HepG2 (cell line): ENCODE data around the gene NPB. TPM values are rescaled to one million over a fixed set of nuclear protein-coding genes. Genes with fewer than 3 reads are reported as not detected.
A peak's percentile ranks its signal among the peaks of the same experiment; 100 is the strongest.

Experiments
- CBX1 ChIP-seq: IDR thresholded peaks from one replicate; pipeline ENCODE4 v1.6.1; 2016; ENCODE audit warnings: antibody characterized with exemption, low read depth
- GATAD2A ChIP-seq: IDR thresholded peaks from 2 replicates; pipeline ENCODE4 v1.6.1; 2016
- GPN1 ChIP-seq: sonication (generic); formaldehyde crosslinking; IDR thresholded peaks from 2 replicates; pipeline ENCODE4 v1.5.1; 2020; ENCODE audit warnings: missing genetic modification reagents, borderline replicate concordance
- NCOA1 ChIP-seq: sonication (generic); formaldehyde crosslinking; IDR thresholded peaks from 2 replicates; pipeline ENCODE4 v1.9.0; 2021; ENCODE audit warnings: missing genetic modification reagents
- PRPF4 ChIP-seq: fragments of 200-400 bp; formaldehyde crosslinking; IDR thresholded peaks from 2 replicates; pipeline ENCODE4 v1.6.1; 2016; ENCODE audit warnings: low read length, low read depth; ENCODE audit not compliant: poor library complexity, severe bottlenecking
- SETDB1 ChIP-seq: sonication (generic); formaldehyde crosslinking; IDR thresholded peaks from 2 replicates; pipeline ENCODE4 v1.5.1; 2020; ENCODE audit warnings: missing genetic modification reagents, mild to moderate bottlenecking, borderline replicate concordance
- SP1 ChIP-seq, 2 experiments: fragments of 450-650 bp in 1 of 2; sonication (generic) in 1 of 2; formaldehyde crosslinking in 1 of 2; IDR thresholded peaks; 2 replicates each; pipeline versions ENCODE4 v1.4.0 to v1.6.1; 2016 to 2020; ENCODE audit warnings: missing genetic modification reagents in 1 of 2
- TOE1 ChIP-seq: sonication (generic); formaldehyde crosslinking; IDR thresholded peaks from 2 replicates; pipeline ENCODE4 v1.4.0; 2020; ENCODE audit warnings: mild to moderate bottlenecking, missing genetic modification reagents
- ZBTB14 ChIP-seq: sonication (generic); formaldehyde crosslinking; IDR thresholded peaks from 2 replicates; pipeline ENCODE4 v1.4.0; 2020; ENCODE audit warnings: missing genetic modification reagents
- ZNF317 ChIP-seq: sonication (generic); formaldehyde crosslinking; IDR thresholded peaks from 2 replicates; pipeline ENCODE4 v1.5.0; 2020; ENCODE audit warnings: mild to moderate bottlenecking, missing genetic modification reagents
- ZNF615 ChIP-seq: sonication (generic); formaldehyde crosslinking; IDR thresholded peaks from 2 replicates; pipeline ENCODE4 v1.5.0; 2020; ENCODE audit warnings: mild to moderate bottlenecking, missing genetic modification reagents, borderline replicate concordance
- ZNF639 ChIP-seq: conservative IDR thresholded peaks from 2 replicates; pipeline ENCODE4 v1.6.1; 2018; ENCODE audit warnings: missing genetic modification reagents
- polyA plus RNA-seq, 8 experiments: library from polyadenylated mRNA; depleted of rRNA in 3 of 8; stranded (reverse) in 7 of 8; unstranded in 1 of 8; fragments of >200 nt; fragmentation: Illumina TruSeq in 4 of 8; extraction: Trizol in 4 of 8; gene quantifications; 2 replicates each; pipeline versions ENCODE4 v1.2.1 to v1.2.3, GENCODE V29; 2011 to 2016; ENCODE audit warnings: low read depth in 4 of 8, missing spikeins in 1 of 8, mixed read lengths in 1 of 8; ENCODE audit not compliant: insufficient read depth in 1 of 8
- total RNA-seq, 5 experiments: library from RNA; depleted of rRNA; stranded (reverse); fragments of >200 nt; fragmentation: Illumina TruSeq; extraction: Trizol; gene quantifications; 2 replicates each; pipeline ENCODE4 v1.2.3, GENCODE V29; 2016; ENCODE audit warnings: low read depth in 1 of 5
- TF ChIP-seq, protein P1 (sequence below): sonication (generic); formaldehyde crosslinking; IDR thresholded peaks from 2 replicates; pipeline ENCODE4 v1.5.1; 2020; ENCODE audit warnings: mild to moderate bottlenecking, missing genetic modification reagents, borderline replicate concordance
- TF ChIP-seq, protein P2 (sequence below): sonication (generic); formaldehyde crosslinking; IDR thresholded peaks from 2 replicates; pipeline ENCODE4 v1.4.0; 2020; ENCODE audit warnings: missing genetic modification reagents, borderline replicate concordance
- TF ChIP-seq, protein P3 (sequence below): IDR thresholded peaks from 2 replicates; pipeline ENCODE4 v1.6.1; 2016

NPB gene
- total and polyA plus RNA-seq, 2 of the 13 experiments (the other 11 are each of a cell fraction or from before 2014, with no cell fraction given): 0.11 to 0.93 TPM

- TF ChIP-seq, protein P1, sequence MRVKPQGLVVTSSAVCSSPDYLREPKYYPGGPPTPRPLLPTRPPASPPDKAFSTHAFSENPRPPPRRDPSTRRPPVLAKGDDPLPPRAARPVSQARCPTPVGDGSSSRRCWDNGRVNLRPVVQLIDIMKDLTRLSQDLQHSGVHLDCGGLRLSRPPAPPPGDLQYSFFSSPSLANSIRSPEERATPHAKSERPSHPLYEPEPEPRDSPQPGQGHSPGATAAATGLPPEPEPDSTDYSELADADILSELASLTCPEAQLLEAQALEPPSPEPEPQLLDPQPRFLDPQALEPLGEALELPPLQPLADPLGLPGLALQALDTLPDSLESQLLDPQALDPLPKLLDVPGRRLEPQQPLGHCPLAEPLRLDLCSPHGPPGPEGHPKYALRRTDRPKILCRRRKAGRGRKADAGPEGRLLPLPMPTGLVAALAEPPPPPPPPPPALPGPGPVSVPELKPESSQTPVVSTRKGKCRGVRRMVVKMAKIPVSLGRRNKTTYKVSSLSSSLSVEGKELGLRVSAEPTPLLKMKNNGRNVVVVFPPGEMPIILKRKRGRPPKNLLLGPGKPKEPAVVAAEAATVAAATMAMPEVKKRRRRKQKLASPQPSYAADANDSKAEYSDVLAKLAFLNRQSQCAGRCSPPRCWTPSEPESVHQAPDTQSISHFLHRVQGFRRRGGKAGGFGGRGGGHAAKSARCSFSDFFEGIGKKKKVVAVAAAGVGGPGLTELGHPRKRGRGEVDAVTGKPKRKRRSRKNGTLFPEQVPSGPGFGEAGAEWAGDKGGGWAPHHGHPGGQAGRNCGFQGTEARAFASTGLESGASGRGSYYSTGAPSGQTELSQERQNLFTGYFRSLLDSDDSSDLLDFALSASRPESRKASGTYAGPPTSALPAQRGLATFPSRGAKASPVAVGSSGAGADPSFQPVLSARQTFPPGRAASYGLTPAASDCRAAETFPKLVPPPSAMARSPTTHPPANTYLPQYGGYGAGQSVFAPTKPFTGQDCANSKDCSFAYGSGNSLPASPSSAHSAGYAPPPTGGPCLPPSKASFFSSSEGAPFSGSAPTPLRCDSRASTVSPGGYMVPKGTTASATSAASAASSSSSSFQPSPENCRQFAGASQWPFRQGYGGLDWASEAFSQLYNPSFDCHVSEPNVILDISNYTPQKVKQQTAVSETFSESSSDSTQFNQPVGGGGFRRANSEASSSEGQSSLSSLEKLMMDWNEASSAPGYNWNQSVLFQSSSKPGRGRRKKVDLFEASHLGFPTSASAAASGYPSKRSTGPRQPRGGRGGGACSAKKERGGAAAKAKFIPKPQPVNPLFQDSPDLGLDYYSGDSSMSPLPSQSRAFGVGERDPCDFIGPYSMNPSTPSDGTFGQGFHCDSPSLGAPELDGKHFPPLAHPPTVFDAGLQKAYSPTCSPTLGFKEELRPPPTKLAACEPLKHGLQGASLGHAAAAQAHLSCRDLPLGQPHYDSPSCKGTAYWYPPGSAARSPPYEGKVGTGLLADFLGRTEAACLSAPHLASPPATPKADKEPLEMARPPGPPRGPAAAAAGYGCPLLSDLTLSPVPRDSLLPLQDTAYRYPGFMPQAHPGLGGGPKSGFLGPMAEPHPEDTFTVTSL (CRISPR knock-in tag): no peak
- peak; percentile 19; the same call in 1 of the 2 replicates for TF ChIP-seq ZNF639 (CRISPR knock-in tag)
- no peak for TF ChIP-seq SETDB1 (CRISPR knock-in tag)
- TF ChIP-seq GPN1 (CRISPR knock-in tag): no peak
- TF ChIP-seq, protein P2, sequence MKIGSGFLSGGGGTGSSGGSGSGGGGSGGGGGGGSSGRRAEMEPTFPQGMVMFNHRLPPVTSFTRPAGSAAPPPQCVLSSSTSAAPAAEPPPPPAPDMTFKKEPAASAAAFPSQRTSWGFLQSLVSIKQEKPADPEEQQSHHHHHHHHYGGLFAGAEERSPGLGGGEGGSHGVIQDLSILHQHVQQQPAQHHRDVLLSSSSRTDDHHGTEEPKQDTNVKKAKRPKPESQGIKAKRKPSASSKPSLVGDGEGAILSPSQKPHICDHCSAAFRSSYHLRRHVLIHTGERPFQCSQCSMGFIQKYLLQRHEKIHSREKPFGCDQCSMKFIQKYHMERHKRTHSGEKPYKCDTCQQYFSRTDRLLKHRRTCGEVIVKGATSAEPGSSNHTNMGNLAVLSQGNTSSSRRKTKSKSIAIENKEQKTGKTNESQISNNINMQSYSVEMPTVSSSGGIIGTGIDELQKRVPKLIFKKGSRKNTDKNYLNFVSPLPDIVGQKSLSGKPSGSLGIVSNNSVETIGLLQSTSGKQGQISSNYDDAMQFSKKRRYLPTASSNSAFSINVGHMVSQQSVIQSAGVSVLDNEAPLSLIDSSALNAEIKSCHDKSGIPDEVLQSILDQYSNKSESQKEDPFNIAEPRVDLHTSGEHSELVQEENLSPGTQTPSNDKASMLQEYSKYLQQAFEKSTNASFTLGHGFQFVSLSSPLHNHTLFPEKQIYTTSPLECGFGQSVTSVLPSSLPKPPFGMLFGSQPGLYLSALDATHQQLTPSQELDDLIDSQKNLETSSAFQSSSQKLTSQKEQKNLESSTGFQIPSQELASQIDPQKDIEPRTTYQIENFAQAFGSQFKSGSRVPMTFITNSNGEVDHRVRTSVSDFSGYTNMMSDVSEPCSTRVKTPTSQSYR: peak; percentile 44; the same call in 1 of the 2 replicates
- TF ChIP-seq PRPF4: no peak
- TF ChIP-seq TOE1: no peak
- no peak for TF ChIP-seq SP1 (IDR thresholded peaks at IDR 0.05)
- TF ChIP-seq SP1 (CRISPR knock-in tag; IDR thresholded peaks at IDR 0.05): no peak
- TF ChIP-seq ZNF615 (CRISPR knock-in tag): no peak
- TF ChIP-seq CBX1: peak; percentile 33
- TF ChIP-seq GATAD2A (CRISPR knock-in tag): peak; percentile 46
- TF ChIP-seq ZNF317 (CRISPR knock-in tag): peak; percentile 65
- 0 out of 2 replicates have a peak, but pooled peaks have one; percentile 5 for TF ChIP-seq NCOA1 (CRISPR knock-in tag)
- TF ChIP-seq, protein P3, sequence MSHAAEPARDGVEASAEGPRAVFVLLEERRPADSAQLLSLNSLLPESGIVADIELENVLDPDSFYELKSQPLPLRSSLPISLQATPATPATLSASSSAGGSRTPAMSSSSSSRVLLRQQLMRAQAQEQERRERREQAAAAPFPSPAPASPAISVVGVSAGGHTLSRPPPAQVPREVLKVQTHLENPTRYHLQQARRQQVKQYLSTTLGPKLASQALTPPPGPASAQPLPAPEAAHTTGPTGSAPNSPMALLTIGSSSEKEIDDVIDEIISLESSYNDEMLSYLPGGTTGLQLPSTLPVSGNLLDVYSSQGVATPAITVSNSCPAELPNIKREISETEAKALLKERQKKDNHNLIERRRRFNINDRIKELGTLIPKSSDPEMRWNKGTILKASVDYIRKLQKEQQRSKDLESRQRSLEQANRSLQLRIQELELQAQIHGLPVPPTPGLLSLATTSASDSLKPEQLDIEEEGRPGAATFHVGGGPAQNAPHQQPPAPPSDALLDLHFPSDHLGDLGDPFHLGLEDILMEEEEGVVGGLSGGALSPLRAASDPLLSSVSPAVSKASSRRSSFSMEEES: no peak; the same call in none of the 2 replicates
- TF ChIP-seq ZBTB14 (CRISPR knock-in tag): no peak
These were observed 24.6 kb downstream of the NPB start (continued) for GRCh38 chr17:81926451-81927151.
